Mucosa of descending colon (tissue), 3 donors: ENCODE measurements around the gene DOCK2. TPM values are rescaled to one million over a fixed set of nuclear protein-coding genes. Genes with fewer than 3 reads are reported as not detected.

ENCODE experiments used
- ATAC-seq: fragments of 200-7000 bp; cut with Tn5 transposase; one replicate; pipeline ENCODE4 v1.9.1; 2020; ENCODE audit warnings: mild to moderate bottlenecking, moderate library complexity
- DNase-seq, 3 donors: peaks; one replicate each; pipeline ENCODE4 v3.0.0-alpha.2; 2020
- H3K36me3 ChIP-seq: fragments of 200-600 bp; one replicate; pipeline ENCODE4 v1.8.0; 2021; ENCODE audit warnings: low read depth, mild to moderate bottlenecking
- H3K4me1 ChIP-seq: fragments of 200-600 bp; one replicate; pipeline ENCODE4 v1.8.0; 2021; ENCODE audit warnings: low read depth, mild to moderate bottlenecking
- H3K4me3 ChIP-seq: fragments of 200-600 bp; one replicate; pipeline ENCODE4 v1.8.0; 2021; ENCODE audit warnings: mild to moderate bottlenecking
- H3K9me3 ChIP-seq: fragments of 200-600 bp; one replicate; pipeline ENCODE4 v1.8.0; 2021; ENCODE audit warnings: mild to moderate bottlenecking
- intact Hi-C, 2 donors: fragments of 100-400 bp; cut with DNase I in 1 of 2; cut with micrococcal nuclease in 1 of 2; formaldehyde crosslinking; loops; one replicate each; pipeline versions ENCODE4 v1.11.0 to v1.11.1; 2022; cut with DNase I, micrococcal nuclease
- total RNA-seq, 3 donors: library from RNA; stranded (reverse); fragmentation: NEBNext Ultra II Directional in 2 of 3; extraction: Animal tissue kit (Norgen Biotek cat#: 25700) in 2 of 3; gene quantifications; one replicate each; pipeline versions ENCODE4 v1.2.1 to v1.2.4, GENCODE V29; 2021 to 2023
- TF ChIP-seq, protein P1 (sequence below): fragments of 200-600 bp; IDR thresholded peaks from one replicate; pipeline ENCODE4 v1.8.0; 2022; ENCODE audit warnings: antibody characterized with exemption, mild to moderate bottlenecking
- donor health status: DM: no; HTN: no; CAD: no; lungs with moderate emphysema.
- donor health status: DM: no; HTN: no; CAD: no.
- donor health status: DM: no; HTN: yes; CAD: no.

Gene DOCK2
- total RNA-seq, 3 donors from 2014 or later = 7.2 to 20.1 (median 18.1) TPM

- ATAC-seq (no peak), DNase-seq (no peak)
- no peak overlapping the region for H3K4me3 ChIP-seq
- no peaks in the 10 kb centered on the region for H3K9me3 ChIP-seq
- no peaks in the 10 kb centered on the region for H3K4me1 ChIP-seq
- no peaks in the 10 kb centered on the region for H3K36me3 ChIP-seq
- intact Hi-C loops = no loop called here
- TF ChIP-seq, protein P1, sequence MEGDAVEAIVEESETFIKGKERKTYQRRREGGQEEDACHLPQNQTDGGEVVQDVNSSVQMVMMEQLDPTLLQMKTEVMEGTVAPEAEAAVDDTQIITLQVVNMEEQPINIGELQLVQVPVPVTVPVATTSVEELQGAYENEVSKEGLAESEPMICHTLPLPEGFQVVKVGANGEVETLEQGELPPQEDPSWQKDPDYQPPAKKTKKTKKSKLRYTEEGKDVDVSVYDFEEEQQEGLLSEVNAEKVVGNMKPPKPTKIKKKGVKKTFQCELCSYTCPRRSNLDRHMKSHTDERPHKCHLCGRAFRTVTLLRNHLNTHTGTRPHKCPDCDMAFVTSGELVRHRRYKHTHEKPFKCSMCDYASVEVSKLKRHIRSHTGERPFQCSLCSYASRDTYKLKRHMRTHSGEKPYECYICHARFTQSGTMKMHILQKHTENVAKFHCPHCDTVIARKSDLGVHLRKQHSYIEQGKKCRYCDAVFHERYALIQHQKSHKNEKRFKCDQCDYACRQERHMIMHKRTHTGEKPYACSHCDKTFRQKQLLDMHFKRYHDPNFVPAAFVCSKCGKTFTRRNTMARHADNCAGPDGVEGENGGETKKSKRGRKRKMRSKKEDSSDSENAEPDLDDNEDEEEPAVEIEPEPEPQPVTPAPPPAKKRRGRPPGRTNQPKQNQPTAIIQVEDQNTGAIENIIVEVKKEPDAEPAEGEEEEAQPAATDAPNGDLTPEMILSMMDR = no peak
Measured at GRCh38 chr5:169991115-169991869, 354.2 kb downstream of the DOCK2 start.

DNA sequence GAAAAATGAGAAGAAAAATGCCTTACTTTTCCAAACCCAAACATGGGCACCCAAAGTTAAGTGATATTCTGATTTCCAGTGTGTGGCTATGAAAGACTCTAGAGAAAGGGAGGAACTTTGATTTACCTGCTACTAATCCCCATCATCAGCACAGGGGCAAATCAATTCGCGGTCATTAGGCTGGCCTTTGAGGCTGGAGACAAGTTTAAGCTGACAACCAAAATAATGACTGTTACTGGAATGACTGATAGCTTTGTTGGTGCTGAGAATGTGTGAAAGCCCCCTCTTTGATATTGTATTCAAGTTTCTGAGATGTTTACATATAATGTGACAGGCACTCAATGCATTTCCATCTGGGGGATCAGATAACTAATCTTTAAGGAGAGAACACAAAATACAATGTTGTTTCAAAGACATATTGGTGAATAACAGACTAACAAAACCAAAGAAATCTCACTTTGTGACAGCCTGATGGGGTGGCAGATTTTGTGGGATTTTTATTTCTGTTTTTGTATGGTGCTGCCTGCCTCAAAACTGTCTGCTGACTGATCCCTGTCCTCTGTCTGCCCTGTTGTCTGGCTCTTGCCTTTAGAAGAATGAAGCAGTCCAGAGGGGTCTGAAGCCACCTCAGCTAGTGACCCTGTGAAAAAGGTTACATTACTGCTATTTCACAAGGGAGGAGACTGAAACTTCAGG lies 355.9 kb downstream of the DOCK2 start:
- intact Hi-C loops = no loop called here
- no peaks in the 10 kb centered on the region for H3K36me3 ChIP-seq
- no peaks in the 10 kb centered on the region for H3K9me3 ChIP-seq
- no peaks in the 10 kb centered on the region for H3K4me1 ChIP-seq
- H3K4me3 ChIP-seq = no peak overlapping the region
- TF ChIP-seq, protein P1 = no peak
- no peak for DNase-seq
- ATAC-seq = no peak

DNA sequence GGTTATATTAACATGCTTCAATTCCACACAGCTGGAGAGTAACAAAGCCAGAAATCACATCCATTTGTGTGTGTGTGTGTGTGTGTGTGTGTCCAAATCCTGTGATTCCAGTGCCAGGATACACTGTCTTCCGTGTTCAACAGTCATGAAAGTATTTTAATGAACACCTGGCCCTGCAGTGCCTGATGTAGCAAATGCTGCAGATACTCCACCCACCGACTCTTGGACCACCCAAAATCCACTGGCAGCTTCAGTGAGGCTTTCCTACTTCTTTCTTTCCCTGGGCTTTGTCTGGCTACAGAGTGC lies 356.4 kb downstream of the DOCK2 start:
- Histone ChIP-seq H3K9me3 (no peaks in the 10 kb centered on the region), H3K4me3 (no peak overlapping the region), H3K4me1 (no peaks in the 10 kb centered on the region), H3K36me3 (no peaks in the 10 kb centered on the region)
- ATAC-seq (no peak), DNase-seq (no peak)
- TF ChIP-seq, protein P1 = no peak
- intact Hi-C loops = no loop called here

- DNase-seq (no peak), ATAC-seq (no peak)
- TF ChIP-seq, protein P1 = no peak
- intact Hi-C loops = no loop called here
- Histone ChIP-seq H3K4me3 (no peak overlapping the region), H3K4me1 (no peaks in the 10 kb centered on the region), H3K9me3 (no peaks in the 10 kb centered on the region), H3K36me3 (no peaks in the 10 kb centered on the region)
Measured at GRCh38 chr5:169997798-169998197, 360.7 kb downstream of the DOCK2 start.

GRCh38 chr5:169999621-170000020 lies 362.5 kb downstream of the DOCK2 start:
- Histone ChIP-seq H3K4me1 (no peaks in the 10 kb centered on the region), H3K4me3 (no peak overlapping the region), H3K36me3 (no peaks in the 10 kb centered on the region), H3K9me3 (no peaks in the 10 kb centered on the region)
- TF ChIP-seq, protein P1 = no peak
- DNase-seq (no peak), ATAC-seq (no peak)
- intact Hi-C loops = no loop called here
